Activated CD4-positive, alpha-beta T cell treated with anti-CD3 and anti-CD28 coated beads, Interleukin-2, amount 50 U/mL, for 1 hour (primary cell): ENCODE data around the gene CLCN5.

Experiments used
- DNase-seq: peaks from one replicate; pipeline ENCODE4 v3.0.0-alpha.2; 2020

The CLCN5 gene

GRCh38 chrX:49934729-49935128 is 12.3 kb downstream of the CLCN5 start:
- no peak for DNase-seq

- DNase-seq = no peak
Observed at GRCh38 chrX:49947781-49948180, 25.4 kb downstream of the CLCN5 start.

GRCh38 chrX:49949961-49950360 is 27.6 kb downstream of the CLCN5 start:
- DNase-seq = no peak

- no peak for DNase-seq
Observed at GRCh38 chrX:49951524-49952193, 29.3 kb downstream of the CLCN5 start.

- no peak for DNase-seq
Observed at GRCh38 chrX:49956313-49956712, 33.9 kb downstream of the CLCN5 start.

GRCh38 chrX:49958727-49959485 is 36.5 kb downstream of the CLCN5 start:
- DNase-seq = no peak

- DNase-seq = no peak
Observed at GRCh38 chrX:49959602-49960001, 37.2 kb downstream of the CLCN5 start.

- no peak for DNase-seq
Observed at GRCh38 chrX:49960061-49960460, 37.7 kb downstream of the CLCN5 start.

- DNase-seq = no peak
Observed at GRCh38 chrX:49970674-49971073, 48.3 kb downstream of the CLCN5 start.

- no peak for DNase-seq
Observed at GRCh38 chrX:49972328-49972860, 50.0 kb downstream of the CLCN5 start.

- no peak for DNase-seq
Observed at GRCh38 chrX:49976682-49977197, 54.3 kb downstream of the CLCN5 start.

GRCh38 chrX:49977319-49978090 is 55.1 kb downstream of the CLCN5 start:
- DNase-seq = no peak

GRCh38 chrX:49978176-49978575 is 55.8 kb downstream of the CLCN5 start:
- no peak for DNase-seq

- no peak for DNase-seq
Observed at GRCh38 chrX:49986058-49986457, 63.7 kb downstream of the CLCN5 start.

- DNase-seq = no peak
Observed at GRCh38 chrX:49987651-49988050, 65.3 kb downstream of the CLCN5 start.

- no peak for DNase-seq
Observed at GRCh38 chrX:49988143-49988542, 65.7 kb downstream of the CLCN5 start.

- no peak for DNase-seq
Observed at GRCh38 chrX:49991758-49992157, 69.4 kb downstream of the CLCN5 start.

GRCh38 chrX:49992853-49993252 is 70.5 kb downstream of the CLCN5 start:
- no peak for DNase-seq

GRCh38 chrX:49993661-49994060 is 71.3 kb downstream of the CLCN5 start:
- DNase-seq = no peak

- DNase-seq = no peak
Observed at GRCh38 chrX:49995107-49995731, 72.8 kb downstream of the CLCN5 start.

GRCh38 chrX:49995795-49996455 is 73.5 kb downstream of the CLCN5 start:
- DNase-seq = no peak

- DNase-seq = no peak
Observed at GRCh38 chrX:49996474-49996873, 74.1 kb downstream of the CLCN5 start.
